GDM1 (cell line): Measurements from ENCODE around the gene CHSY3.

Experiments
- DNase-seq: peaks from one replicate; lab custom pipeline; 2025; lab: John Stamatoyannopoulos, UW

The CHSY3 gene

DNA sequence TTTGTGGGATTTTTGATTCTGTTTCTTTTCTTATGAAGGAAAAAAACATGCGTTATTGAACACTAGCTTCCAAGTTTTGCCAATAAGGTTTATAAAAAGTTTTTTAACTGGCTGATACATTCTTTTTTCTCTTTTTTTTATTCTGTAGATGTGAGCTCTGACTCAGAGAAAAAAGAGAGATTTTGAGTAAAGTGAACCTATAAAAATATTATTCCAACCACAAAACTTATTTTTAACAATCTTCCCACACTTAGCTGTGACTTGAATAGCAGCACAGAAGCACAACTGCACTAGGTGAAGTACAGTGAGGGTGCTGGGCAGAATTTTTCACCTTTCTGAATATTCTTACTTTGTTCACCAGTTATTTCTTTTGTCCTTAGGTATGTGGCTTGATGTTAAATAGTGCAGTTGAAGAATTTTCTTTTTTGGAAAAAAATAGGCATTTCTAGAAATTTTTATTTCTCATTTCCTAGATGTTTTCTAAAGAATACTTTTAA lies 41.6 kb downstream of the CHSY3 start:
- no peak for DNase-seq

- DNase-seq: no peak
Measured at GRCh38 chr5:129951039-129951438, 46.8 kb downstream of the CHSY3 start.

- DNase-seq: no peak
Measured at GRCh38 chr5:129958581-129958980, 54.3 kb downstream of the CHSY3 start.

DNA sequence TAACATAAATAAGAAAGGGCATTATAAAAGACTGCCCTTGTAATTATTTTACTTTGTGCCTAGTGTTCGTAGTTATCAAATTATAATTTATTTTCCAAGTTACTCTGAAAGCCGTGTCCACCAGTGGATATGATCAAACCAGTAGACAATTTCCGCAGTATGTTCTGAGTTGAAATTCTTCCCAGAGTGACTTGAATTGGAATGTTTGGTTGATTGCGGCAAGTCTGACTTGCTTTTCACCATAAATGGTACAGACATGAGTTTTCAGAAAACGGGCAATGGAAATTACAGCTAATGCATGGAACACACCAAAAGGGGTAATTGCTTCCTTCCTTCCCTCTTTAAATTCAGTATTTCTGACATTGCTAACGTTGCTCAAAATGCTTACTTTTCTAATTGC lies 56.6 kb downstream of the CHSY3 start:
- no peak for DNase-seq

DNA sequence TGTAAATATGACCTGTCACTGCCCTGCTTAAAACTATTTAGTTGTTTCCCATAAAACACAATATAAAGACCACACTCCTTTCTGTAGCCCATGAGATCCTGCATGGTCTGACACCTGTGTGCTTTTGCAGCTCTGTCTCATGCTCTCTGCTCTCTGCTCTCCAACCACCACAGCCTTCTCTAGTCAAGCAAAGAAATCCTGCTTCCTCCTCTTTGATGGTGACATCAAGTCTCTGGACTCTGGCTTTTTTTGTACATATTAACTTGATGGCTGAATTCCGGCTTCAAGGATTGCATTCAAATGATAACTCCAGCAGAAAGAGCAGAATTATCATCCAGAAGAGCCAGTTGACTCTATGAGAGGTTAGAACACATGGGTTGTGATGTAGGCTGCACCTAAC lies 58.2 kb downstream of the CHSY3 start:
- DNase-seq: no peak

DNA sequence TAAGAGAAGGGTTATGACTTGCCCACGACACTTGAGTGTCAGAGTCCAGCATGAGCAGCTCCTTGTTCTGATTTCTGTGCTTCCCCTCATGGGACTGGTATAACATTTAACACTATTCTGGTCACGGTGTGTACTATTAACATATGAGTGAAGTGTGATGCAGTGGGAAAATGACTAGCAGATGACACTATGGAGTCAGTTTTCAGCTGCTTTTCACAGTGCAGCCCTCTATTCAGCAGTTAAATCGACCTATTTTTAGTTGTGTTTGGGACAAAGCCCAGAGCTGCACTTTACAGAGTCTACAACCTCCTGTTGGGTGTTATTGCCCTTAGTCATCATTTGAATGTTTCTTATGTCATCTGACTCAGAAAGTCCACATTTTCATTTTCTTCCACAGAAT lies 59.1 kb downstream of the CHSY3 start:
- no peak for DNase-seq

- DNase-seq: no peak
Measured at GRCh38 chr5:129966071-129966470, 61.8 kb downstream of the CHSY3 start.

DNA sequence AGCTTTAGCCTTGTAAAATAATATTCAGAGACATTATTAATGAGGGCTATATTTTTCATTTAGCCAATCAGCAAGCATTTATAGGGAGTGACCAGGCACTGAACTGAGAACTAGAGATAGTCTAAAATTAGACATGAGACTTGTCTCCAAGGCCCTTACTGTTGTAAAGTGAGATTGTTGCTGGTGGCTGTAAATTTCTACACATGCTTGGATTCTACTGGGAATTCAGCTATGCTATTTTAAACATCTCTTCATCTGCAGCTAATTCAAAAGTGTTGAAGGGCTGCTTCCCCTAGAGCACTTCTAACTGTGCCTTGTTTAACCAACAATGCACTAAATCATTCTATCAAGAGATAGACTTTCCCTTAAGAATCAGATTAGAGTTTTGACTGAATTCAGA lies 67.4 kb downstream of the CHSY3 start:
- no peak for DNase-seq

GRCh38 chr5:129972465-129973141 lies 68.3 kb downstream of the CHSY3 start:
- no peak for DNase-seq

GRCh38 chr5:129973716-129974426 lies 69.6 kb downstream of the CHSY3 start:
- no peak for DNase-seq

DNA sequence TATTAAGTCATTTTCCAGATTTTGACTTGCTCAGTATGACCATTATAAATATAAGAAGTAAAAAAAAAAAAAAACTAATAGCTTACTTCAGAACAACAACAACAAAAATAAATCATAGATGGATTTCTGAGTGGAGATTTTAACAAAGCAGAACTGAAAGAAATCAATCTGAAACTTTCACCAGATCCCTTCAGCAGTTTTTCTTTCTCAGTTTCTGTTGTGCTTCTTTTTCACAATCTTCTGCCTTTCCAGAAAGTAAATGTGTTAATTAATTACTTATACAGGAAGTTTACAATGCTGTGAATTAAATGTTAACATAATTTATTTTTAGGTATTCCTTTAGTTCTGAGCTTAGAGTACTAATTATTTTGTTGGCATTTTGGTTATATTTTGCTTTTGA lies 73.5 kb downstream of the CHSY3 start:
- no peak for DNase-seq

DNA sequence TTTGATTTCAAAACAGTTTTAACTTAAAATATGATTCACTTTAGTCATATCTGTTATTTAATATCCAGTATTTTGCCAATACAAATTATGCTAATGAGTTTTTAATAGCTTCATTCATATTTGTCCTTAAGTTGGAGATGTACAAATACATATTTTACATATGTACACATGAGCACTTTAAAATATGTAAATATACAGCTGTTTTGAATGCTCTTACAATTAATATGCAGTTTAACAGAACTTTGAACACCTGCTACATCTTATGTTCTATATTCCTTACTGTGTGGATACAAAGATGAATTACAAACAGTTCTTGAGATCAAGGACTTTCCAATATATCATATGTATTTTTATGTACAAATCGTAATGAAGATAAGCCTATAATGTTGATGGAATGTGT lies 74.0 kb downstream of the CHSY3 start:
- DNase-seq: no peak

GRCh38 chr5:129988453-129988852 lies 84.2 kb downstream of the CHSY3 start:
- DNase-seq: no peak

- DNase-seq: no peak
Measured at GRCh38 chr5:129991780-129992179, 87.5 kb downstream of the CHSY3 start.

DNA sequence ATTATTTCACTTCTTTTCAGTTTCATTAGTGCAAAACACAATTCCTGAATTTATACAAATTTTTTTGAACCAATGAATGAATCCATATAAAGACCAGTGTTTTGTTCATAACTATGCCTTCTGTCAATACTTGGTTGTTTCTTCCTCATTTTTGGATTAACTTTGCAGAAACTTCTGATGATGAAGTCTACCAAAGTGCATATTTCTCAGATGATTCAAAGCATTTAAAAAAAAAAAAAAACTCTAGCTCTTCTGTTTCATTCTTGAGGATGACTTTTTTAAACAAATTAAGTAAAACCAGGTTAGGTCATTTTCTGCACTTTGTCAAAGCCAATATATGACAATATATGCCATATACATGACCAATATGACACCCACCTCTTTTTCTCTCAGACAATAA lies 92.6 kb downstream of the CHSY3 start:
- DNase-seq: no peak

DNA sequence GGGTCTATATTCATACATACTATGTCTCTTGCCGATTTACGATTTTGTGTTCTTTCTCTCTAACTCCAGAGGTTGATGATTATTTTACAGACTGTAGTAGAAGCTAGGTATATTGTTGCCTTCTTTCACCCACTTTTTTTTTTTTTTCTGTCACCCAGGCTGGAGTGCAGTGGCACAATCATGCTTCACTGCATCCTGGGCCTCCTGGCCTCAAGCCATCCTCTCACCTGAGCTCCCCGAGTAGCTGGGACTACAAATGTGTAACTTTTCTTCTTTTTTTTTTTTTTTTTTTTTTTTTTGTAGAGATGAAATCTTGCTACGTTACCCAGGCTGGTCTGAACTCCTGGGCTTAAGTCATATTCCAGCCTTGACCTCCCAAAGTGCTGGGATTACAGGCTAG lies 96.2 kb downstream of the CHSY3 start:
- DNase-seq: no peak

GRCh38 chr5:130002183-130002582 lies 97.9 kb downstream of the CHSY3 start:
- DNase-seq: no peak

- DNase-seq: no peak
Measured at GRCh38 chr5:130002876-130003275, 98.6 kb downstream of the CHSY3 start.

DNA sequence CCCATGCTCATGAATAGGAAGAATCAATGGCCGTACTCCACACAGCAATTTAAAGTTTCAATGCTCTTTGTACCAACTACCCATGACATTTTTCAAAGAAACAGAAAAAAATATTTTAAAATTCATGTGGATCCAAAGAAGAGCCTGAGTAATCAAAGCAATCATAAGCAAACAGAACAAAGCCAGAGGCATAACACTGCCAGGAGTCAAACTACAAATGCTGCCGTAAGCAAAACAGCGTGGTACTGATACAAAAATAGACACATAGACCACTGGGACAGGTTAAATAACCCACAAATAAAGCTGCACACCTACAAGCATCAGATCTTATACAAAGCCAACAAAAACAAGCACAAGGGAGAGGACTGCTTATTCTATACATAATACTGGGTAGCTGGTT lies 107.7 kb downstream of the CHSY3 start:
- no peak for DNase-seq

- no peak for DNase-seq
Measured at GRCh38 chr5:130017173-130017572, 112.9 kb downstream of the CHSY3 start.

DNA sequence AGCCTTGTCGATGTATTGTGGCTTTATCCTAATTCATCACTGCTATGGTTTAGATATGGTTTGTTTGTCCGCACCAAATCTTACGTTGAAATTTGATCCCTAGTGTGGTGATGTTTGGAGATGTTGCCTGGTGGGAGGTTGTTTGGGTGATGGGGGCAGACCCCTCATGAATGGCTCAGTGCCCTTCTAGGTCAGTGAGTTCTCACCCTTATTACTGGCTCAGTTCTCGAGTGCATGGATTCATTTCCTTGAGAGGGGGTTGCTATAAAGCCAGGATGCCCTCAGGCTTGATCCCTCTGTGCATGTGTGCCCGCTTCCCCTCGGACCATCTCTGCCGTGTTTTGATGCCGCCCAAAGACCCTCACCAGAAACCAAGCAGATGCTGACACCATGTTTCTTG lies 114.4 kb downstream of the CHSY3 start:
- no peak for DNase-seq

DNA sequence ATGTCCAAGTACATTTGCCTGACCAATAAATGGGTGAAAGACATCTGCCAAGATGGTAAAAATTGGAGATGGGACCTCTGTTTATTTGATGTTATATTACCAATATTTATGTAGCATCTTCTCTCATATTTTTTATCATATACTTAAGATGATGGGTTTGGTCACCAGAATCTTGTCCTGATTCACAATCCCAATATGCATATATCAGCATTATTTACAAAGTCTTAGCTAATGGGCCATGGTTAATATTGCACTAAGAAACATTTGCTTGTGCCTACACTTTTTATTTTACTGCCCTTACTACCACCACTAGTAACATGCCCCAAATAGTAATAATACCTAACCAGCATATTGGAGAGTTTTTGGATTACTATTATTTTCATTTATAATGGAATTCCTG lies 116.7 kb downstream of the CHSY3 start:
- no peak for DNase-seq

DNA sequence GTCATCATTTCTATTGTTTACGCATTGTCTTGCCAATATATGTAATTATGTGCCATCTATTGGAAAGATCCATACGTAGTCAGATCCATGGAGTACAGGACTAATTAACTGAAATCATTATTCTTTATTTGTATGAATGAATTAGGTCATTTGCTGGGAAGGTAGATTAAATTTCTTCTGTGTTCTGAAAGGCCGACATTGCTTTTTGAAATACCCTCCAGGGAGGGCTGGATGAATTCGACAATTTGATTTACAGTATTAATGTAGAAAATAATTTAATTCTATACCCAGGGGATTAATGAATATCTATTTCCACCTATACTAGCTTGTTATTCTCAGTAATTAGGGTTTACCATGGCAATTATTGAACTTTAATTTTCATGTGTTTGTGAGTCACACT lies 117.6 kb downstream of the CHSY3 start:
- DNase-seq: no peak

DNA sequence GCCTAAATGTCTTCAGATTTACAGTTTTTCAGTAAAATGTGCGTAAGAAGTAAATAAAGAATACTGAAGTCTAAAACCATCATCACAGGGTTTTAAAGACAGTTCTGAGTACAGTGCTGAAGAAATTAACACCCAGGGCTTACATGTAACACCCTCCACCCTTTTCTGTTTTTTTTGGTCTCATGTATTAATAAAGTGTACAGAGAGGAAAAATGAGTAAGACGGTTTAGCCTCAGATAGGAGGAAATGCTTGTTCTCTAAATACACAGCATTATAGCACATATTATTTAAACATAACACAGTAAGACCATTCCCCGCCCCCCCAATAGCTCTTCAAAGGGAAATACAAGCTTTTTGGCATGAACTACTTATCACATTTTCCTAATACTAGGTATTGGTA lies 119.3 kb downstream of the CHSY3 start:
- DNase-seq: no peak
